ENCODE measurements around the gene HIPK1.

- TF ChIP-seq, protein P1, sequence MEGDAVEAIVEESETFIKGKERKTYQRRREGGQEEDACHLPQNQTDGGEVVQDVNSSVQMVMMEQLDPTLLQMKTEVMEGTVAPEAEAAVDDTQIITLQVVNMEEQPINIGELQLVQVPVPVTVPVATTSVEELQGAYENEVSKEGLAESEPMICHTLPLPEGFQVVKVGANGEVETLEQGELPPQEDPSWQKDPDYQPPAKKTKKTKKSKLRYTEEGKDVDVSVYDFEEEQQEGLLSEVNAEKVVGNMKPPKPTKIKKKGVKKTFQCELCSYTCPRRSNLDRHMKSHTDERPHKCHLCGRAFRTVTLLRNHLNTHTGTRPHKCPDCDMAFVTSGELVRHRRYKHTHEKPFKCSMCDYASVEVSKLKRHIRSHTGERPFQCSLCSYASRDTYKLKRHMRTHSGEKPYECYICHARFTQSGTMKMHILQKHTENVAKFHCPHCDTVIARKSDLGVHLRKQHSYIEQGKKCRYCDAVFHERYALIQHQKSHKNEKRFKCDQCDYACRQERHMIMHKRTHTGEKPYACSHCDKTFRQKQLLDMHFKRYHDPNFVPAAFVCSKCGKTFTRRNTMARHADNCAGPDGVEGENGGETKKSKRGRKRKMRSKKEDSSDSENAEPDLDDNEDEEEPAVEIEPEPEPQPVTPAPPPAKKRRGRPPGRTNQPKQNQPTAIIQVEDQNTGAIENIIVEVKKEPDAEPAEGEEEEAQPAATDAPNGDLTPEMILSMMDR (IDR thresholded peaks at IDR 0.05 in 8 of 11, conservative IDR thresholded peaks at IDR 0.05 in 3 of 11): no peak
- no peak for TF ChIP-seq POLR2A (IDR thresholded peaks at IDR 0.05)
Observed at GRCh38 chr1:114010433-114011184, 81.5 kb downstream of the HIPK1 start.

Data from spleen (tissue), 7 donors.